CD14-positive monocyte (primary cell): Measurements from ENCODE around the gene MINDY4B. TPM values are rescaled to one million over a fixed set of nuclear protein-coding genes. Genes with fewer than 3 reads are reported as not detected.

Experiments used
- DNase-seq, 3 donors: peaks; one replicate each; pipeline ENCODE4 v3.0.0-alpha.2; 2011 to 2022
- H2AFZ ChIP-seq: 2 replicates; pipeline ENCODE4 v1.6.0; 2012; ENCODE audit warnings: mild to moderate bottlenecking, low read depth, low read length, inconsistent platforms; ENCODE audit not compliant: insufficient read depth, poor library complexity, severe bottlenecking
- H3K27ac ChIP-seq, 2 donors: 1 replicate in 1 of 2; 2 replicates in 1 of 2; pipeline ENCODE4 v1.5.1; 2012 to 2013; ENCODE audit warnings: low read length in 2 of 2, control low read depth in 1 of 2, inconsistent platforms in 1 of 2, low read depth in 1 of 2, mild to moderate bottlenecking in 1 of 2
- H3K27me3 ChIP-seq, 2 donors: one replicate each; pipeline versions ENCODE4 v1.6.0 to v1.6.1; 2011 to 2013; ENCODE audit warnings: low read length in 2 of 2; ENCODE audit not compliant: control insufficient read depth in 2 of 2, insufficient read depth in 2 of 2
- H3K36me3 ChIP-seq, 2 donors: replicated peaks in 1 of 2; 1 replicate in 1 of 2; 2 replicates in 1 of 2; pipeline versions ENCODE4 v1.5.1 to v1.6.1; 2012 to 2013; ENCODE audit warnings: low read length in 2 of 2, control low read depth in 1 of 2, inconsistent platforms in 1 of 2, mild to moderate bottlenecking in 1 of 2; ENCODE audit not compliant: insufficient read depth in 2 of 2, control insufficient read depth in 1 of 2
- H3K4me1 ChIP-seq, 2 donors: 1 replicate in 1 of 2; 2 replicates in 1 of 2; pipeline versions ENCODE4 v1.5.1 to v1.6.1; 2012 to 2013; ENCODE audit warnings: low read length in 2 of 2, control low read depth in 1 of 2, inconsistent platforms in 1 of 2, mild to moderate bottlenecking in 1 of 2, moderate library complexity in 1 of 2; ENCODE audit not compliant: insufficient read depth in 2 of 2, control insufficient read depth in 1 of 2
- H3K4me2 ChIP-seq: replicated peaks from 2 replicates; pipeline ENCODE3; 2012; ENCODE audit warnings: low read length, moderate library complexity, mild to moderate bottlenecking; ENCODE audit not compliant: poor library complexity, severe bottlenecking; ENCODE audit errors: extremely low read depth
- H3K4me3 ChIP-seq, 3 experiments: fragments of 200-600 bp in 1 of 3; sonication (generic) in 1 of 3; replicated peaks in 1 of 3; 1 replicate in 2 of 3; 2 replicates in 1 of 3; pipeline ENCODE4 v1.5.1; 2011 to 2013; ENCODE audit warnings: low read length in 3 of 3, mild to moderate bottlenecking in 3 of 3, control low read depth in 2 of 3, low read depth in 2 of 3, inconsistent platforms in 1 of 3, moderate library complexity in 1 of 3
- H3K79me2 ChIP-seq: 2 replicates; pipeline ENCODE4 v1.6.0; 2012; ENCODE audit warnings: mild to moderate bottlenecking, control low read depth, inconsistent platforms, low read length, moderate library complexity; ENCODE audit not compliant: insufficient read depth
- H3K9ac ChIP-seq: 2 replicates; pipeline ENCODE4 v1.6.0; 2017; ENCODE audit warnings: low read length, mild to moderate bottlenecking; ENCODE audit not compliant: insufficient read depth, poor library complexity, severe bottlenecking
- H3K9me3 ChIP-seq, 2 donors: replicated peaks in 1 of 2; 1 replicate in 1 of 2; 2 replicates in 1 of 2; pipeline versions ENCODE4 v1.5.1 to v1.6.1; 2012 to 2013; ENCODE audit warnings: low read length in 2 of 2, control low read depth in 1 of 2; ENCODE audit not compliant: control insufficient read depth in 1 of 2, insufficient read depth in 1 of 2
- H4K20me1 ChIP-seq: 2 replicates; pipeline ENCODE4 v1.6.0; 2012; ENCODE audit warnings: mild to moderate bottlenecking, low read length, control low read depth, moderate library complexity; ENCODE audit not compliant: insufficient read depth
- H3K27ac Mint-ChIP-seq, 7 donors: one replicate each; pipeline ENCODE4 v1.8.0; 2020; ENCODE audit warnings: mild to moderate bottlenecking in 7 of 7, mixed read lengths in 7 of 7, moderate library complexity in 6 of 7, inconsistent platforms in 2 of 7
- H3K27me3 Mint-ChIP-seq, 3 donors: one replicate each; pipeline ENCODE4 v1.8.0; 2021 to 2022; ENCODE audit warnings: low read depth in 3 of 3, mild to moderate bottlenecking in 3 of 3, mixed read lengths in 3 of 3, moderate library complexity in 3 of 3, inconsistent platforms in 1 of 3
- H3K36me3 Mint-ChIP-seq, 2 donors: one replicate each; pipeline ENCODE4 v1.8.0; 2020; ENCODE audit warnings: mixed read lengths in 2 of 2, inconsistent platforms in 1 of 2, mild to moderate bottlenecking in 1 of 2
- H3K4me1 Mint-ChIP-seq: one replicate; pipeline ENCODE4 v1.8.0; 2020; ENCODE audit warnings: mild to moderate bottlenecking, mixed read lengths
- H3K4me3 Mint-ChIP-seq, 2 donors: one replicate each; pipeline ENCODE4 v1.8.0; 2020; ENCODE audit warnings: mild to moderate bottlenecking in 2 of 2, mixed read lengths in 2 of 2, moderate library complexity in 1 of 2
- H3K9me3 Mint-ChIP-seq, 7 donors: one replicate each; pipeline ENCODE4 v1.8.0; 2020 to 2022; ENCODE audit warnings: mixed read lengths in 7 of 7, mild to moderate bottlenecking in 6 of 7, moderate library complexity in 6 of 7, inconsistent platforms in 2 of 7
- WGBS: methylation state at CpG from one replicate; pipeline ENCODE4 v1.1.5; 2013; ENCODE audit warnings: missing lambda C conversion rate; ENCODE audit not compliant: insufficient coverage; 5-methylcytosine and 5-hydroxymethylcytosine counted together
- intact Hi-C, 2 donors: fragments of 100-400 bp; cut with micrococcal nuclease; formaldehyde crosslinking; loops; one replicate each; pipeline versions ENCODE4 v1.15.0 to v1.15.1; 2023
- polyA plus RNA-seq, 3 donors: library from polyadenylated mRNA; depleted of rRNA in 1 of 3; unstranded in 2 of 3; stranded (reverse) in 1 of 3; fragments of 300-500 nt in 2 of 3; fragments of >200 nt in 1 of 3; fragmentation: Illumina TruSeq in 2 of 3; gene quantifications; 1 replicate in 2 of 3; 2 replicates in 1 of 3; pipeline ENCODE4 v1.2.3, GENCODE V29; 2012 to 2021
- TF ChIP-seq, protein P1 (sequence below): fragments of 200-600 bp; IDR thresholded peaks from one replicate; pipeline ENCODE4 v1.8.0; 2022; ENCODE audit warnings: antibody characterized with exemption, mild to moderate bottlenecking

Gene MINDY4B
- polyA plus RNA-seq, 3 donors: not detected

DNA sequence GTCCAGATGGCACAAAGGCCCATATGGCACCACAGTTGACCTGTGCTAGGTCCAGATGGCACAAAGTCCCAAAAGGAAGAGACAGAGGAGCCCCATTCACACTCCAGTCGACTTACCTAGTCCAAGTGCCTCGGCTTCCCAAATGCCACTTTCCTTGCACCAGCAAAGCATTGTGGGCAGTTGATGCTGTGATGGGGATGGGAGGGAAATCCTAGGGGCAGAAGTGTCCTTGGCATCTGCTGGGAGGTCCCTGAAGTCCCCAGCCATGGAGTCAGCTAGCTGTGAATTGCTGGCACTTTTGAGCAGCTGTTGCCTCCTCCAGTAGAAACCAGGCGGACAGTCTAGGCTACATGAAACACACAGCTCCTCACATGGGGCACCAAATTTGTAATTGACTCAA, 82.0 kb downstream of the MINDY4B start:
- Histone ChIP-seq H2AFZ (no peak overlapping the region), H3K4me3 (no peak overlapping the region), H3K27ac (no peak overlapping the region), H4K20me1 (no peaks in the 10 kb centered on the region), H3K9me3 (no peaks in the 10 kb centered on the region), H3K79me2 (no peaks in the 10 kb centered on the region), H3K36me3 (no peaks in the 10 kb centered on the region), H3K9ac (no peak overlapping the region), H3K4me1 (no peaks in the 10 kb centered on the region), H3K27me3 (no peaks in the 10 kb centered on the region), H3K4me2 (no peak overlapping the region)
- H3K27me3 Mint-ChIP-seq: peaks cover 0 to 2% (median 0%) of the 10 kb centered on the region in 3 donors
- peaks cover 0 to 3% (median 0%) of the 10 kb centered on the region in 7 donors for H3K9me3 Mint-ChIP-seq
- intact Hi-C loops: no loop called here
- WGBS: no CpG with 5 or more reads among the region's 3 CpGs
- no peak overlapping the region for H3K27ac Mint-ChIP-seq
- TF ChIP-seq, protein P1, sequence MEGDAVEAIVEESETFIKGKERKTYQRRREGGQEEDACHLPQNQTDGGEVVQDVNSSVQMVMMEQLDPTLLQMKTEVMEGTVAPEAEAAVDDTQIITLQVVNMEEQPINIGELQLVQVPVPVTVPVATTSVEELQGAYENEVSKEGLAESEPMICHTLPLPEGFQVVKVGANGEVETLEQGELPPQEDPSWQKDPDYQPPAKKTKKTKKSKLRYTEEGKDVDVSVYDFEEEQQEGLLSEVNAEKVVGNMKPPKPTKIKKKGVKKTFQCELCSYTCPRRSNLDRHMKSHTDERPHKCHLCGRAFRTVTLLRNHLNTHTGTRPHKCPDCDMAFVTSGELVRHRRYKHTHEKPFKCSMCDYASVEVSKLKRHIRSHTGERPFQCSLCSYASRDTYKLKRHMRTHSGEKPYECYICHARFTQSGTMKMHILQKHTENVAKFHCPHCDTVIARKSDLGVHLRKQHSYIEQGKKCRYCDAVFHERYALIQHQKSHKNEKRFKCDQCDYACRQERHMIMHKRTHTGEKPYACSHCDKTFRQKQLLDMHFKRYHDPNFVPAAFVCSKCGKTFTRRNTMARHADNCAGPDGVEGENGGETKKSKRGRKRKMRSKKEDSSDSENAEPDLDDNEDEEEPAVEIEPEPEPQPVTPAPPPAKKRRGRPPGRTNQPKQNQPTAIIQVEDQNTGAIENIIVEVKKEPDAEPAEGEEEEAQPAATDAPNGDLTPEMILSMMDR: no peak
- H3K36me3 Mint-ChIP-seq: no peaks in the 10 kb centered on the region
- H3K4me3 Mint-ChIP-seq: no peak overlapping the region
- H3K4me1 Mint-ChIP-seq: peaks cover 2% of the 10 kb centered on the region
- DNase-seq: no peak

DNA sequence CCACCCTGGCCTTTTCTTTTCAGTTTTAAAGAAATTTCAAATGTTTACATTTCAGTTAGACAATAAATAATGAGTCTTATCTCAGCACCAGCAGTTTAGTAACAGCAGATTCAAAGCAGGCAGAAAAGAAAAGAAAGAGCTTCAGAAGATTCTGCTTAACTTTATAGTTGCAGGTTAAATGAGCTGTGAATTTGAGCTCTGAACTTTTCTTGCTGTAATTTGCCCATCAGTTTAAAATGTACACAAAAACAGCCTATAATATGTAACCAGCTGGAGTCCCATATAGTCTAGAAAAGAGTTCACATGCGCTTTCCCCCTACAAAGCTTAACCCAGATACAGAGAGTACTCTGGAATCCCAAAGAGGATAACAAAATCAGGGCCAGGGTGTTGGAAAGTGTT, 82.6 kb downstream of the MINDY4B start:
- no peak for DNase-seq
- TF ChIP-seq, protein P1: no peak
- Mint-ChIP-seq H3K27me3 (peaks cover 0 to 2% (median 0%) of the 10 kb centered on the region in 3 donors), H3K27ac (no peak overlapping the region), H3K4me3 (no peak overlapping the region), H3K36me3 (no peaks in the 10 kb centered on the region), H3K9me3 (peaks cover 0 to 3% (median 0%) of the 10 kb centered on the region in 7 donors), H3K4me1 (no peaks in the 10 kb centered on the region)
- no peaks in the 10 kb centered on the region for H4K20me1 ChIP-seq
- no peaks in the 10 kb centered on the region for H3K4me1 ChIP-seq
- H3K9ac ChIP-seq: no peak overlapping the region
- no peak overlapping the region for H3K4me2 ChIP-seq
- intact Hi-C loops: no loop called here
- H3K79me2 ChIP-seq: no peaks in the 10 kb centered on the region
- no peak overlapping the region for H3K27ac ChIP-seq
- no peak overlapping the region for H3K4me3 ChIP-seq
- no peaks in the 10 kb centered on the region for H3K27me3 ChIP-seq
- no peaks in the 10 kb centered on the region for H3K9me3 ChIP-seq
- H3K36me3 ChIP-seq: no peaks in the 10 kb centered on the region
- no peak overlapping the region for H2AFZ ChIP-seq
- WGBS: no CpG with 5 or more reads among the region's 1 CpG

Other genes with a start within 250 kb of the MINDY4B start
- gene ERICH6, start 201.5 kb downstream of the MINDY4B start, polyA plus RNA-seq: under 1 TPM in 1 of 3 donors, not detected in 2; 0.04 TPM
- 10 to 100 TPM; 24.6 to 43.5 (median 28.2) TPM for gene SIAH2, start 142.3 kb downstream of the MINDY4B start, polyA plus RNA-seq
- not detected for gene CLRN1, start 67.3 kb upstream of the MINDY4B start, polyA plus RNA-seq
- under 1 TPM in 2 of 3 donors, not detected in 1; 0.12 to 0.29 TPM for gene MED12L, start 180.2 kb upstream of the MINDY4B start, polyA plus RNA-seq